ENCODE data around the gene CMTM7. TPM values are rescaled to one million over a fixed set of nuclear protein-coding genes. Genes with fewer than 3 reads are reported as not detected.

Gene CMTM7
- total RNA-seq, 1 donor from 2014 or later, result 3.6 TPM

- no peak for ATAC-seq
Observed at GRCh38 chr3:32413845-32414521, 22.3 kb downstream of the CMTM7 start.

GRCh38 chr3:32414522-32415202 is 23.0 kb downstream of the CMTM7 start:
- no peak for DNase-seq (ENCODE audit: low spot score)

More at GRCh38 chr3:32413845-32414521, 22.3 kb downstream of the CMTM7 start:
- no peak for DNase-seq (ENCODE audit: low spot score)

GRCh38 chr3:32419742-32420125 is 28.1 kb downstream of the CMTM7 start:
- no peak for ATAC-seq
- DNase-seq (ENCODE audit: low spot score), result no peak

More at GRCh38 chr3:32414522-32415202, 23.0 kb downstream of the CMTM7 start:
- peak; percentile 73 for ATAC-seq

GRCh38 chr3:32420126-32421038 is 28.7 kb downstream of the CMTM7 start:
- DNase-seq (ENCODE audit: low spot score), result no peak
- ATAC-seq, result no peak

GRCh38 chr3:32421185-32421584 is 29.5 kb downstream of the CMTM7 start:
- no peak for ATAC-seq
- no peak for DNase-seq (ENCODE audit: low spot score)

GRCh38 chr3:32421991-32422859 is 30.6 kb downstream of the CMTM7 start:
- ATAC-seq (peak; percentile 93), DNase-seq (ENCODE audit: low spot score) (peak; percentile 95)

GRCh38 chr3:32422943-32423342 is 31.3 kb downstream of the CMTM7 start:
- DNase-seq (ENCODE audit: low spot score), result no peak
- no peak for ATAC-seq

- ATAC-seq (no peak), DNase-seq (ENCODE audit: low spot score) (no peak)
Observed at GRCh38 chr3:32423534-32423933, 31.9 kb downstream of the CMTM7 start.

- DNase-seq (ENCODE audit: low spot score) (no peak), ATAC-seq (no peak)
Observed at GRCh38 chr3:32423956-32424557, 32.4 kb downstream of the CMTM7 start.

GRCh38 chr3:32424581-32425250 is 33.1 kb downstream of the CMTM7 start:
- no peak for ATAC-seq
- DNase-seq (ENCODE audit: low spot score), result no peak

GRCh38 chr3:32428092-32429068 is 36.7 kb downstream of the CMTM7 start:
- no peak for ATAC-seq
- DNase-seq (ENCODE audit: low spot score), result no peak

GRCh38 chr3:32430900-32431299 is 39.2 kb downstream of the CMTM7 start:
- no peak for DNase-seq (ENCODE audit: low spot score)
- ATAC-seq, result no peak

- ATAC-seq, result no peak
- no peak for DNase-seq (ENCODE audit: low spot score)
Observed at GRCh38 chr3:32431481-32431880, 39.8 kb downstream of the CMTM7 start.

- ATAC-seq (no peak), DNase-seq (ENCODE audit: low spot score) (no peak)
Observed at GRCh38 chr3:32432045-32432710, 40.5 kb downstream of the CMTM7 start.

- ATAC-seq, result no peak
Observed at GRCh38 chr3:32432711-32433530, 41.3 kb downstream of the CMTM7 start.

GRCh38 chr3:32434206-32434605 is 42.6 kb downstream of the CMTM7 start:
- ATAC-seq (no peak), DNase-seq (ENCODE audit: low spot score) (no peak)

More at GRCh38 chr3:32432711-32433530, 41.3 kb downstream of the CMTM7 start:
- DNase-seq (ENCODE audit: low spot score), result peak; percentile 34

Measured in left lobe of liver (tissue), 2 donors.